A673 (cell line): Measurements from ENCODE around the gene C1orf159. TPM values are rescaled to one million over a fixed set of nuclear protein-coding genes. Genes with fewer than 3 reads are reported as not detected.

Source experiments
- BruUV-seq: library from RNA; stranded (reverse); fragments of 400-500 nt; replicated peaks from 2 replicates; lab custom pipeline; 2021; lab: Mats Ljungman, UMichigan
- CTCF ChIA-PET: fragments of 300-600 bp; sonication (Branson Sonifier 250); formaldehyde crosslinking; loops from one replicate; lab custom pipeline; 2022; ENCODE audit warnings: antibody characterized with exemption; lab: Charles Lee
- POLR2A ChIA-PET: fragments of 300-600 bp; sonication (Branson Sonifier 250); formaldehyde crosslinking; loops from one replicate; lab custom pipeline; 2022; ENCODE audit warnings: antibody characterized with exemption; ENCODE audit not compliant: low non-redundant PET; lab: Charles Lee
- DNase-seq: peaks from one replicate; pipeline ENCODE4 v3.0.0-alpha.2; 2015; ENCODE audit warnings: low spot score
- H3K27ac ChIP-seq: fragments of 200-600 bp; sonication (generic); 2 replicates; pipeline ENCODE4 v1.5.1; 2016; ENCODE audit warnings: mixed run types, low read depth, mild to moderate bottlenecking, mixed read lengths, antibody characterized with exemption, low read length; ENCODE audit not compliant: poor library complexity, severe bottlenecking
- H3K27me3 ChIP-seq: fragments of 200-600 bp; sonication (generic); replicated peaks from 2 replicates; pipeline ENCODE4 v1.6.1; 2017; ENCODE audit warnings: mixed run types, low read depth, mild to moderate bottlenecking, mixed read lengths, antibody characterized with exemption, low read length; ENCODE audit not compliant: insufficient read depth, poor library complexity
- H3K36me3 ChIP-seq: fragments of 200-600 bp; sonication (generic); 2 replicates; pipeline ENCODE4 v1.6.1; 2016; ENCODE audit warnings: mixed run types, mild to moderate bottlenecking, mixed read lengths, antibody characterized with exemption, low read length; ENCODE audit not compliant: insufficient read depth, poor library complexity, severe bottlenecking
- H3K4me1 ChIP-seq: fragments of 200-600 bp; sonication (generic); 2 replicates; pipeline ENCODE4 v1.6.1; 2017; ENCODE audit warnings: mixed run types, mild to moderate bottlenecking, mixed read lengths, antibody characterized with exemption, low read length; ENCODE audit not compliant: insufficient read depth, poor library complexity, severe bottlenecking
- H3K4me3 ChIP-seq: fragments of 200-600 bp; sonication (generic); 2 replicates; pipeline ENCODE4 v1.5.1; 2016; ENCODE audit warnings: low read depth, mixed run types, mild to moderate bottlenecking, mixed read lengths, low read length; ENCODE audit not compliant: poor library complexity, severe bottlenecking
- H3K9me3 ChIP-seq: fragments of 200-600 bp; sonication (generic); 2 replicates; pipeline ENCODE4 v1.6.1; 2016; ENCODE audit warnings: mixed run types, low read depth, mild to moderate bottlenecking, mixed read lengths, antibody characterized with exemption, low read length; ENCODE audit not compliant: poor library complexity, severe bottlenecking
- EZH2 ChIP-seq: fragments of 200-600 bp; sonication (generic); IDR thresholded peaks from 2 replicates; pipeline ENCODE4 v1.6.1; 2017; ENCODE audit warnings: borderline replicate concordance, low read depth, mild to moderate bottlenecking, mixed read lengths, antibody characterized with exemption, low read length; ENCODE audit not compliant: poor library complexity, severe bottlenecking
- intact Hi-C: fragments of 100-400 bp; cut with micrococcal nuclease; formaldehyde crosslinking; loops from one replicate; pipeline ENCODE4 v1.10.0; 2022; ENCODE audit not compliant: unreplicated experiment
- total RNA-seq: library from RNA; stranded (reverse); gene quantifications from 2 replicates; pipeline ENCODE4 v1.2.3, GENCODE V29; 2021
- TF ChIP-seq, protein P1 (sequence below): fragments of 300-800, 200-600 bp; sonication (generic); conservative IDR thresholded peaks from 2 replicates; pipeline ENCODE4 v1.5.1; 2017; ENCODE audit warnings: low read depth, mild to moderate bottlenecking, antibody characterized with exemption, low read length, moderate library complexity, mixed read lengths

Gene C1orf159
- total RNA-seq, 1 experiment from 2014 or later: 26.8 TPM

DNA sequence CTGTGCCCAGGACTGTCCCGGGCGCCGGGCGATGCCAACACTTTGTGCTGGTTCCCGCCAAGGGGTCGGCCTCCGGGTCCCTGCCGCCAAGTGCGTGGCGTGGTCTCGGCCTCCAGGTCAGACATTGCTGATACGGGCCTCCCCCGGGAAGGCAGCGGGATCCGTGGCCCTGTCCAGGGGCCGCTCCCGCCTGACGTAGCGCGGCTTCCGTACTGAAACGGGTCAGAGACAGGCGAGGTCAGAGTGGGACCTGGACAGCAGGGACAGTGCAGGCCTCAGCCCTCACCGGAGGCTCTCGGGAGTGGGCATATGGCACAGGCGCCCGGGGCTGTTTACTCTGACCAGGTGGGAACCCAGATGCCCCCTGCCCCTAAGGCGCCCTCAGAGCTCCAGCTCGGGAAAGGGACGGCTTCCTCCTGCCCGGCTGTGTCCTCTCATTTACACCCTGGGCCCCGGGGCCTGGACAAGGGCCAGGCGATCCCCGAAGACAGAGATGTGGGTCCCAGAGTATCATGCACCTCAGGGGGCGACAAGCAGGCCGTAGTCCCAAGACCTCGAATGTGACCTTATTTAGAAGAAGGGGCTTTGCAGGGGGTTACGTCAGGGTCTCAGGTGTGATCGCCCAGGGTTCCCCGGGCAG is 33.0 kb downstream of the C1orf159 start:
- H3K36me3 ChIP-seq: no peaks in the 10 kb centered on the region
- ChIA-PET CTCF (no interaction called here), POLR2A (no interaction called here)
- H3K4me1 ChIP-seq: peaks cover 15% of the 10 kb centered on the region
- TF ChIP-seq EZH2: no peak
- TF ChIP-seq, protein P1, sequence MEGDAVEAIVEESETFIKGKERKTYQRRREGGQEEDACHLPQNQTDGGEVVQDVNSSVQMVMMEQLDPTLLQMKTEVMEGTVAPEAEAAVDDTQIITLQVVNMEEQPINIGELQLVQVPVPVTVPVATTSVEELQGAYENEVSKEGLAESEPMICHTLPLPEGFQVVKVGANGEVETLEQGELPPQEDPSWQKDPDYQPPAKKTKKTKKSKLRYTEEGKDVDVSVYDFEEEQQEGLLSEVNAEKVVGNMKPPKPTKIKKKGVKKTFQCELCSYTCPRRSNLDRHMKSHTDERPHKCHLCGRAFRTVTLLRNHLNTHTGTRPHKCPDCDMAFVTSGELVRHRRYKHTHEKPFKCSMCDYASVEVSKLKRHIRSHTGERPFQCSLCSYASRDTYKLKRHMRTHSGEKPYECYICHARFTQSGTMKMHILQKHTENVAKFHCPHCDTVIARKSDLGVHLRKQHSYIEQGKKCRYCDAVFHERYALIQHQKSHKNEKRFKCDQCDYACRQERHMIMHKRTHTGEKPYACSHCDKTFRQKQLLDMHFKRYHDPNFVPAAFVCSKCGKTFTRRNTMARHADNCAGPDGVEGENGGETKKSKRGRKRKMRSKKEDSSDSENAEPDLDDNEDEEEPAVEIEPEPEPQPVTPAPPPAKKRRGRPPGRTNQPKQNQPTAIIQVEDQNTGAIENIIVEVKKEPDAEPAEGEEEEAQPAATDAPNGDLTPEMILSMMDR: no peak
- no peaks in the 10 kb centered on the region for H3K27me3 ChIP-seq
- H3K9me3 ChIP-seq: no peaks in the 10 kb centered on the region
- intact Hi-C loops: no loop called here
- H3K27ac ChIP-seq: no peak overlapping the region
- no TSS peak for BruUV-seq
- H3K4me3 ChIP-seq: no peak overlapping the region
- DNase-seq: no peak

DNA sequence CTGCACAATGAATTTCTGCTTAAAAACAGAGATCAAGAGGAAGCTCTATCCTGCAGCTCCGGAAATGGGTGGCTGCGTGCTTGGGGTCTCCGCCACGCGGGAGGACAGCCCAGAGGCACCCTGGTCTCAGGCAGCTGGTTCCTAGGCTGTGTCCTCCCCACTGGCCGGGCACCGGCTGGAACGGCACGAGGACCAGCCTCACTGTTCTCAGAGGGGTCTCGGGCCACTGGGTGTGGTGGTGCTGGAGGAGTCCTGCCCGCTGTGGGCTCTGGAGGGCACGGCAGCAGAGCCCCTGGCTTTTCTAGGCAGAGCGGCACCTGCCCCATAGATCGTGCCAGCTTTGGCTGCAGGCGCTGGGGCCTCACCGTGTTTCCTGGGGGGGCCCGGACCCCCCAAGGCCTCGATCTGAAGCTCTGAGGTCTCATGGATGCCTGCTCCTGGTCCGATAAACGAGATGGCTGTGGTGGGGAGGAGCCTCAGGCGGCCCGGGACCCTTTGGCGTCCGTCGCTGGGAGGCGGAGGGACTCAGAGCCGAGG is 33.6 kb downstream of the C1orf159 start:
- H3K4me1 ChIP-seq: peaks cover 15% of the 10 kb centered on the region
- intact Hi-C loops: no loop called here
- no peaks in the 10 kb centered on the region for H3K9me3 ChIP-seq
- no peak for DNase-seq
- TF ChIP-seq EZH2: no peak
- TF ChIP-seq, protein P1: no peak
- CTCF ChIA-PET: no interaction called here
- no peaks in the 10 kb centered on the region for H3K27me3 ChIP-seq
- BruUV-seq: no TSS peak
- H3K27ac ChIP-seq: no peak overlapping the region
- POLR2A ChIA-PET: no interaction called here
- H3K36me3 ChIP-seq: no peaks in the 10 kb centered on the region
- no peak overlapping the region for H3K4me3 ChIP-seq

DNA sequence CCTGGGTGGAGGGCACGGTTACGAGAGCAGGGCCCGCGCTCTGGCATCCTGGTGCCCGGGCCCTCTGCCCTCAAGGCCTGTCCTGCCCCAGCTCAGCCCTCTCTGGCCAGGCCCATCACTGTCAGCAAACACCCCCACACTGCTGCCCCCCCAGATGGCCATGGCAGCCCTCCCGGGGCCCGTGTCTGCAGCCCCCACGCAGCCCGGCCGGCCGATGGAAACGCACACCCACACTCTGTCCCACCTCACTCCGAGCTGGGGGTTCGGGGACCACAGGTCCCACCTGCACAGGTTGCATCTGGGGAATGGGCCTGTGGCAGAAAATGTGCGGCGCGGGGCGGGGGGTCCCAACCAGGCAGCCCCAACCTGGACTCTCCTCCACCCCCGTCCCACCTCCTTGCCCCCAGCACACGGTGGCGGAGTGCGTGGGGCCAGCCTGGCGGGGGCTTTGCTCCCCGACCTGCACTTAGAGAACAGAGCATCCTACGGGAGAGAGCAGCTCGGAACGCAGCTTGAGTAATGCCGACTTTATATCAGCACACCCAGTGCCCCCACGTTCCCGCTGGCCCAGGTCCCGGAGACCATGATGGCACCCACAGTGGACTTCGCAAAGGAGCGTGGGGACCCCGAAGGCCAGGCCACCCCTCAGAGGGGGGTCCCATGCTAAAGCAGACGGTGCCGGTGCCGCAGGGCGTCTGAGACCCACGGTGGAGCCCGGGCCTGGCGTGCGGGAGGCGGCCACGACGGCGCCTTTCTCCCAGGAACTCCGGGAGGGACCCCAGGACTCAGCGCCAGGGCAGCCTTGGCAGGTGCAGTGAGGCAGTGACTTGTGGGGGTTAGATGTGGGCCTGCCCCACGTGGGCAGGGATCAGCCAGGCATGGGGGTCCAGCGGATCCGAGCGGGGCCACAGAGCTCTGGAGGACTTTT is 34.3 kb downstream of the C1orf159 start:
- no peak overlapping the region for H3K27ac ChIP-seq
- ChIA-PET POLR2A (no interaction called here), CTCF (no interaction called here)
- peaks cover 15% of the 10 kb centered on the region for H3K4me1 ChIP-seq
- H3K27me3 ChIP-seq: no peaks in the 10 kb centered on the region
- H3K4me3 ChIP-seq: no peak overlapping the region
- TF ChIP-seq EZH2: no peak
- TF ChIP-seq, protein P1: no peak
- BruUV-seq: no TSS peak
- no peak for DNase-seq
- no peaks in the 10 kb centered on the region for H3K36me3 ChIP-seq
- no peaks in the 10 kb centered on the region for H3K9me3 ChIP-seq
- intact Hi-C loops: no loop called here
